ENCODE results near the gene ROBO1. TPM values are rescaled to one million over a fixed set of nuclear protein-coding genes. Genes with fewer than 3 reads are reported as not detected.

ROBO1 gene
- total and polyA plus RNA-seq, 2 donors (not counting 1 experiment from before 2014, with no cell fraction given), result 0.27 to 3.2 TPM

DNA sequence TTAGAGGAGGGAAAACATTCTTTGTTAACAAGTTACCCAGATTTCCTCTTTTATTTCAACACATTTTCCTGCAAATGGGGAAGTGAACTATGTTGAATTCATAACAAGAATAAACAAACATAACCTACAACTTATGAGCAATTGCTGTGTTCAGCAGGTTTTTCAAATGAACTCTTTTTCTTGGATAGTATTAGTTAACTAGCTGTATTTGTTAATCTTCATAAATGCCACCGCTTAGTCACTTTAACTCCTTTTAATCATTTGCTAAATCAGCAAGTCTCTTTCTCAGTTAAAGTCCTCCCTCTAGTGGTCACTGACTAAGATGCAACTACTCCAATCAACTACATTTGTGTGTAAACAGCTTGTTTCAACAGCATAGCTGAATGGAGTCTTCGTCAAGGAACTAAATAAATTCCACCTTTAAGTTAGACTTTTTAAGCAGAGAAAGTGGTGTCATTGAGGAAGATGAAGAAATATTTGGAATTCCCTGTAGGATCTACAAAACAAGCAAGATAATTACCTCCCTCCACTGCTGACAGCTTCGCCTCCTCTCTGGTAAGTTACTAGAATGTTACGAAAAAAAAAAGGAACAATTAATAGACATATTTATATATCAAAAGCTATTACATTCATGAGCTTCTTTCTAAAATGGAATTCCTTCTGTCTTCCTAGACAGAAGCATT, 1122.0 kb downstream of the ROBO1 start:
- H3K9ac ChIP-seq (ENCODE audit: low read length), result no peak overlapping the region
- no CpG with 5 or more reads among the region's 4 CpGs for WGBS (ENCODE audit: insufficient coverage)
- intact Hi-C loops (cut with micrococcal nuclease), result no loop called here
- H3K9me3 Mint-ChIP-seq (ENCODE audit: insufficient read depth), result no peaks in the 10 kb centered on the region
- H3K36me3 ChIP-seq (replicated peaks in 1 of 2; ENCODE audit: control extremely low read depth in 1 of 2, control insufficient read depth in 1 of 2, extremely low read depth in 1 of 2, insufficient read depth in 2 of 2, low read length in 1 of 2), result no peaks in the 10 kb centered on the region
- peaks cover 1% of the 10 kb centered on the region for H3K4me1 Mint-ChIP-seq
- no peaks in the 10 kb centered on the region for H3K27me3 ChIP-seq (replicated peaks in 1 of 4; ENCODE audit: control extremely low read depth in 1 of 4, control insufficient read depth in 3 of 4, insufficient read depth in 4 of 4, low read length in 3 of 4)
- DNase-seq (peak; percentile 27), ATAC-seq (ENCODE audit: low read depth) (peak; percentile 21)
- no peaks in the 10 kb centered on the region for H3K9me3 ChIP-seq (ENCODE audit: control extremely low read depth in 1 of 3, control insufficient read depth in 2 of 3, insufficient read depth in 1 of 3, low read length in 2 of 3)
- TF ChIP-seq, protein P1, sequence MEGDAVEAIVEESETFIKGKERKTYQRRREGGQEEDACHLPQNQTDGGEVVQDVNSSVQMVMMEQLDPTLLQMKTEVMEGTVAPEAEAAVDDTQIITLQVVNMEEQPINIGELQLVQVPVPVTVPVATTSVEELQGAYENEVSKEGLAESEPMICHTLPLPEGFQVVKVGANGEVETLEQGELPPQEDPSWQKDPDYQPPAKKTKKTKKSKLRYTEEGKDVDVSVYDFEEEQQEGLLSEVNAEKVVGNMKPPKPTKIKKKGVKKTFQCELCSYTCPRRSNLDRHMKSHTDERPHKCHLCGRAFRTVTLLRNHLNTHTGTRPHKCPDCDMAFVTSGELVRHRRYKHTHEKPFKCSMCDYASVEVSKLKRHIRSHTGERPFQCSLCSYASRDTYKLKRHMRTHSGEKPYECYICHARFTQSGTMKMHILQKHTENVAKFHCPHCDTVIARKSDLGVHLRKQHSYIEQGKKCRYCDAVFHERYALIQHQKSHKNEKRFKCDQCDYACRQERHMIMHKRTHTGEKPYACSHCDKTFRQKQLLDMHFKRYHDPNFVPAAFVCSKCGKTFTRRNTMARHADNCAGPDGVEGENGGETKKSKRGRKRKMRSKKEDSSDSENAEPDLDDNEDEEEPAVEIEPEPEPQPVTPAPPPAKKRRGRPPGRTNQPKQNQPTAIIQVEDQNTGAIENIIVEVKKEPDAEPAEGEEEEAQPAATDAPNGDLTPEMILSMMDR (IDR thresholded peaks at IDR 0.05), result peak; percentile 77
- TF ChIP-seq EZH2 (IDR thresholded peaks at IDR 0.05; ENCODE audit: borderline replicate concordance, insufficient read depth, low read depth, low read length, poor library complexity, severe bottlenecking), result no peak
- no peaks in the 10 kb centered on the region for H3K27me3 Mint-ChIP-seq
- no peaks in the 10 kb centered on the region for H4K20me1 ChIP-seq (ENCODE audit: control insufficient read depth, insufficient read depth, low read length, poor library complexity, severe bottlenecking)
- no peaks in the 10 kb centered on the region for H3K79me2 ChIP-seq (ENCODE audit: control insufficient read depth, insufficient read depth, low read length)
- H3K4me3 Mint-ChIP-seq, result no peak overlapping the region
- H3K4me3 ChIP-seq (ENCODE audit: control extremely low read depth in 1 of 5, extremely low read depth in 1 of 5, insufficient read depth in 1 of 5, low read depth in 2 of 5, low read length in 4 of 5), result no peak overlapping the region
- no peak overlapping the region for H3K27ac Mint-ChIP-seq
- POLR2A ChIA-PET, result no interaction called here
- no peak overlapping the region for H3K27ac ChIP-seq (ENCODE audit: low read length in 2 of 2)
- H2AFZ ChIP-seq (ENCODE audit: insufficient read depth, low read depth, low read length, poor library complexity, severe bottlenecking), result no peak overlapping the region
- H3K4me1 ChIP-seq (ENCODE audit: control insufficient read depth in 2 of 2, insufficient read depth in 2 of 2, low read length in 2 of 2), result no peaks in the 10 kb centered on the region
- CTCF ChIA-PET, result interaction anchor here (1.1 to 1.5 kb wide), 4 partner anchors 10 to 65 kb away, joined by 4 to 6 read pairs (median 5); no protein-coding TSS in a partner anchor
- no peak overlapping the region for H3K4me2 ChIP-seq (replicated peaks; ENCODE audit: low read depth, low read length, poor library complexity, severe bottlenecking)

DNA sequence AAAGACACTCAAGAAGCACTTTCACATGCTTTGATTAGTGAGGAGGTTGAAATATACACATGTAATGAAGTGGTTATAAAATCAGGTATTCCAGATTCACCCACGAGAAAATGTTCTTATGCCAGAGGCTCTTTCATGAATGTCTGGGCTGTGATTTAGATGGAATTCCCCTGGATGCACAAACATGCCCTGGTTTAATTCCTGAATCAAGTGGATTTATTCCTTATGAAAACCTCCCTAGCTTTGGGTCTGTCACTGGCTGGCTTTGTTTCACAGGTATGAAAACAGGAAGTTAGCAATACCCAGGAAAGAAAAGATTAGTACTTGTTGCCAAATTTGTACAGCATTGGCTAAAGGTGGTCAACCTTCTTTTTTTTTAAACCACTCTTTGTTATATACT, 1123.0 kb downstream of the ROBO1 start:
- H3K27ac ChIP-seq (ENCODE audit: low read length in 2 of 2), result no peak overlapping the region
- no peaks in the 10 kb centered on the region for H3K27me3 ChIP-seq (replicated peaks in 1 of 4; ENCODE audit: control extremely low read depth in 1 of 4, control insufficient read depth in 3 of 4, insufficient read depth in 4 of 4, low read length in 3 of 4)
- no peak for ATAC-seq (ENCODE audit: low read depth)
- no peaks in the 10 kb centered on the region for H3K79me2 ChIP-seq (ENCODE audit: control insufficient read depth, insufficient read depth, low read length)
- H3K9me3 ChIP-seq (ENCODE audit: control extremely low read depth in 1 of 3, control insufficient read depth in 2 of 3, insufficient read depth in 1 of 3, low read length in 2 of 3), result no peaks in the 10 kb centered on the region
- no peaks in the 10 kb centered on the region for H4K20me1 ChIP-seq (ENCODE audit: control insufficient read depth, insufficient read depth, low read length, poor library complexity, severe bottlenecking)
- Mint-ChIP-seq H3K27ac (no peak overlapping the region), H3K4me3 (no peak overlapping the region), H3K9me3 (ENCODE audit: insufficient read depth) (no peaks in the 10 kb centered on the region), H3K27me3 (no peaks in the 10 kb centered on the region), H3K4me1 (peaks cover 1% of the 10 kb centered on the region)
- no peak for TF ChIP-seq EZH2 (IDR thresholded peaks at IDR 0.05; ENCODE audit: borderline replicate concordance, insufficient read depth, low read depth, low read length, poor library complexity, severe bottlenecking)
- TF ChIP-seq, protein P1 (IDR thresholded peaks at IDR 0.05), result no peak
- CTCF ChIA-PET, result interaction anchor here (1.4 to 1.5 kb wide), 2 partner anchors 11 to 21 kb away, joined by 4 to 6 read pairs; no protein-coding TSS in a partner anchor
- H3K4me2 ChIP-seq (replicated peaks; ENCODE audit: low read depth, low read length, poor library complexity, severe bottlenecking), result no peak overlapping the region
- no peaks in the 10 kb centered on the region for H3K4me1 ChIP-seq (ENCODE audit: control insufficient read depth in 2 of 2, insufficient read depth in 2 of 2, low read length in 2 of 2)
- H3K9ac ChIP-seq (ENCODE audit: low read length), result no peak overlapping the region
- H3K4me3 ChIP-seq (ENCODE audit: control extremely low read depth in 1 of 5, extremely low read depth in 1 of 5, insufficient read depth in 1 of 5, low read depth in 2 of 5, low read length in 4 of 5), result no peak overlapping the region
- no peaks in the 10 kb centered on the region for H3K36me3 ChIP-seq (replicated peaks in 1 of 2; ENCODE audit: control extremely low read depth in 1 of 2, control insufficient read depth in 1 of 2, extremely low read depth in 1 of 2, insufficient read depth in 2 of 2, low read length in 1 of 2)
- POLR2A ChIA-PET, result no interaction called here
- H2AFZ ChIP-seq (ENCODE audit: insufficient read depth, low read depth, low read length, poor library complexity, severe bottlenecking), result no peak overlapping the region
- no peak for DNase-seq
- 33% methylated on average over 1 of the region's 1 CpG for WGBS (ENCODE audit: insufficient coverage)
- intact Hi-C loops (cut with micrococcal nuclease), result no loop called here

Data from B cell (primary cell).